Cardiac fibroblast (primary cell): Measurements from ENCODE around the gene IFT25.
A peak's percentile ranks its signal among the peaks of the same experiment; 100 is the strongest.

Source experiments
- DNase-seq, 2 donors: peaks; one replicate each; pipeline versions ENCODE4 v3.0.0 to v3.0.0-alpha.2; 2010; ENCODE audit warnings: low read depth in 2 of 2
- H3K4me3 ChIP-seq, 2 donors: replicated peaks in 1 of 2; 1 replicate in 1 of 2; 2 replicates in 1 of 2; pipeline ENCODE4 v1.5.1; 2011; ENCODE audit warnings: low read depth in 2 of 2, low read length in 2 of 2, mild to moderate bottlenecking in 2 of 2, moderate library complexity in 1 of 2
- TF ChIP-seq, protein P1 (sequence below): IDR thresholded peaks from one replicate; pipeline ENCODE4 v1.5.1; 2011; ENCODE audit warnings: low read depth, mild to moderate bottlenecking, low read length, inconsistent platforms

The IFT25 gene

DNA sequence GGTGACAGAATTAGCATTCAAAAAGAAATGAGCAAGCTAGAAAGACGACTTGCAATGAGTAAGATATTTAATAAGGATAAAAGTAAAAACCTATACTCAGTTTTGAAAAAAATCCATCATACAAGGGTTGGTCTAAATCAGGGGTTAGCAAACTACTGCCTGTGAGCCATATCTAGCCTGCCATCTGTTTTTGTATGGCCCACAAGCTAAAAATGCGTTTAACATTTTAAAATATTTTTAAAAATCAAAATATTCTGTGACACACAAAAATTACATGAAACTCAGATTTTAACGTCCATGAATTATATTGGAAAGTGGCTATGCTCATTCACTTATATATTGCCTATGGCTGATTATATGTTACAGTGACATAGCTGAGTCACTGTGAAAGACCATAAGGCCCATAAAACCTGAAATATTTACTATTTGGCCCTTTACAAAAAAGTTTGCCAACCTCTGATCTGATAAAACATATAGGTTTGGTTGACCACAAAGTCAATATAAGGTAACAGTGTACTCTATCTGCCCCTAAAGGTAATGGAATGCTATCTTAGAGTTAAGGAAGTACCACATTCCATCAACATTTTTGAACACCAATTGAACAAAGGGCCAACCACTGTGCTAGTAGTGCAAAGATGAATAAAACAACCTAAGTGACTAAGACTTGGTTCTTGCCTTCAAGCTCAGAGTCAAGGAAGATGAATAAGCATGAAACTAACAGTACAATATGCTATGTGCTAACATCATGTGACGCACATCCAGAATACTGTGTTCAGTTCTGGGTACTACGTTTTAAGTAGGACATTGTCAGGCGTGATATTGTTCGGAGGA lies 3.2 kb downstream of the IFT25 start:
- TF ChIP-seq, protein P1, sequence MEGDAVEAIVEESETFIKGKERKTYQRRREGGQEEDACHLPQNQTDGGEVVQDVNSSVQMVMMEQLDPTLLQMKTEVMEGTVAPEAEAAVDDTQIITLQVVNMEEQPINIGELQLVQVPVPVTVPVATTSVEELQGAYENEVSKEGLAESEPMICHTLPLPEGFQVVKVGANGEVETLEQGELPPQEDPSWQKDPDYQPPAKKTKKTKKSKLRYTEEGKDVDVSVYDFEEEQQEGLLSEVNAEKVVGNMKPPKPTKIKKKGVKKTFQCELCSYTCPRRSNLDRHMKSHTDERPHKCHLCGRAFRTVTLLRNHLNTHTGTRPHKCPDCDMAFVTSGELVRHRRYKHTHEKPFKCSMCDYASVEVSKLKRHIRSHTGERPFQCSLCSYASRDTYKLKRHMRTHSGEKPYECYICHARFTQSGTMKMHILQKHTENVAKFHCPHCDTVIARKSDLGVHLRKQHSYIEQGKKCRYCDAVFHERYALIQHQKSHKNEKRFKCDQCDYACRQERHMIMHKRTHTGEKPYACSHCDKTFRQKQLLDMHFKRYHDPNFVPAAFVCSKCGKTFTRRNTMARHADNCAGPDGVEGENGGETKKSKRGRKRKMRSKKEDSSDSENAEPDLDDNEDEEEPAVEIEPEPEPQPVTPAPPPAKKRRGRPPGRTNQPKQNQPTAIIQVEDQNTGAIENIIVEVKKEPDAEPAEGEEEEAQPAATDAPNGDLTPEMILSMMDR = no peak
- no peak overlapping the region for H3K4me3 ChIP-seq
- peak in 1 of 2 donors; percentile 47 for DNase-seq

GRCh38 chr1:53938136-53938830 lies 7.2 kb downstream of the IFT25 start:
- no peak overlapping the region for H3K4me3 ChIP-seq
- TF ChIP-seq, protein P1 = no peak
- DNase-seq = peak in 1 of 2 donors; percentile 35

DNA sequence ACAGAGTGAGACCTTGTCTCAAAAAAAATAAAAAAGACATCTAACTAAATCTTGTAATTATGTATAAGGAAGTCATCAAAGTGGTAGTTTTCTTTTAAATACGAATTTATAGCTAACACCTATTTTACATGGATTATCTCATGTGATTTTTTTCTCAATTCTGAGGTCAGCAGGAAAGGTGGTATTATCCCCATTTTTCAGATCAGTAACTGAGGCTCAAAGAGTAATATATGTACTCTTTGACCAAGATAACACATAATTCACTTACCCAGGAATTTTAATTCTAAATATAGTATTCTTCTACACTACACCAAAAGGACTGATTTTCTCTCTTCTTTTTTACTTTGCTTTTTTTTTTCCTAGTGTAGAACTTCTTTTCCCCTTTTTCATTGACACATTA lies 9.1 kb downstream of the IFT25 start:
- DNase-seq = no peak
- no peak overlapping the region for H3K4me3 ChIP-seq
- TF ChIP-seq, protein P1 = no peak

DNA sequence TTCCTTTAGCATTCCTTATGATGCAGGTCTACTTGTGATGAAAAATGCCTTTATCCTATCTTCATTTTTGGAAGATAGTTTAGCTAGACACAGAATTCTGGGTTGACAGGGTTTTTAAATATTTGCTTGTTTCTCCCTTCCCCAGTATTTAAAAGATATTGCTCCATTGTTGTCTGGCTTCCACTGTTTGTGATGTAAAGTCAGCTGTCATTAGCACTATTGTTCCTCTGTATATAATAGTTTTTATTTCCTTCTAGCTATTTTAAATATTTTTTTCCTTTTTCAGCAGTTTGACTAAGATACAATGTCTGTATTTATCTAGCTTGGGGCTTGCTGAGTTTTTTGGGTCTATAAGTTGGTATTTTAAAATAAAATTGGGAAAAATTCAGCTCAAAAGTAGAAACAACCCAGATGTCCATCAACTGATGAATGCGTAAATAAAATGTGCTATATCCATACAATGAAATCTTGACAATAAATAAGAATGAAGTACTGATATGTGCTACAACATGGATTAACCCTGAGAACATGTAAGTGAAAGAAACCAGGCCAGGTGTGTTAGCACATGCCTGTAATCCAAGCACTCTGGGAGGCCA lies 11.2 kb downstream of the IFT25 start:
- TF ChIP-seq, protein P1 = no peak
- no peak overlapping the region for H3K4me3 ChIP-seq
- DNase-seq = no peak

DNA sequence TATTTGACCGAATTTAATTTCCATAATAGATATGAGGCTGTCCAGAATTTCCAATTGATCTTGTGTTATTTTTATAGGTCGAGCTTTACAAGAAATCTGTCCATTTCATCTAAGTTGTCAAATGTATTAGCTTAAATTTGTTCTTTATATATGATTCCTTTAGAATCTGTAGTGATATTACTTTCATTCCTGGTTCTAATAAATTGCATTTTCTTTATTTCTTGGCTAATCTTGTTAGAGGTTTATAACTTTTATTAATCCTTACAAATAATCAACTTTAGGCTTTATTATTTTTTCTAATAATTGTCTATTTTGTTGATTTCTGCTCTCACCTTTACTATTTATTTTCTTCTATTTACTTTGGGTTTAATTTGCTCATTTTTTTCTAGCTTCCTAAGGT lies 14.0 kb downstream of the IFT25 start:
- TF ChIP-seq, protein P1 = no peak
- DNase-seq = no peak
- no peak overlapping the region for H3K4me3 ChIP-seq

- DNase-seq = no peak
- TF ChIP-seq, protein P1 = no peak
- no peak overlapping the region for H3K4me3 ChIP-seq
Measured at GRCh38 chr1:53930932-53931331, 14.6 kb downstream of the IFT25 start.
